ENCODE measurements around the gene SOS1.
A peak's percentile ranks its signal among the peaks of the same experiment; 100 is the strongest.
"Not testable (repeated sequence)": the region's sequence is repeated elsewhere in the genome, so short reads cannot be mapped to it uniquely, and the experiment has no call there.

The SOS1 gene

GRCh38 chr2:39099310-39099869, 21.5 kb downstream of the SOS1 start:
- no peak for DNase-seq

GRCh38 chr2:39095624-39096023, 25.2 kb downstream of the SOS1 start:
- DNase-seq, result no peak

GRCh38 chr2:39094717-39095363, 26.0 kb downstream of the SOS1 start:
- DNase-seq, result no peak

- DNase-seq, result no peak
Measured at GRCh38 chr2:39093218-39093898, 27.5 kb downstream of the SOS1 start.

- no peak for DNase-seq
Measured at GRCh38 chr2:39091543-39091942, 29.3 kb downstream of the SOS1 start.

GRCh38 chr2:39091063-39091462, 29.8 kb downstream of the SOS1 start:
- no peak for DNase-seq

GRCh38 chr2:39080152-39080551, 40.7 kb downstream of the SOS1 start:
- no peak for DNase-seq

GRCh38 chr2:39069890-39070465, 50.9 kb downstream of the SOS1 start:
- DNase-seq, result no peak

- no peak for DNase-seq
Measured at GRCh38 chr2:39069136-39069515, 51.7 kb downstream of the SOS1 start.

GRCh38 chr2:39068299-39069135, 52.3 kb downstream of the SOS1 start:
- no peak for DNase-seq

- DNase-seq, result no peak
Measured at GRCh38 chr2:39065616-39066015, 55.2 kb downstream of the SOS1 start.

GRCh38 chr2:39062320-39062719, 58.5 kb downstream of the SOS1 start:
- DNase-seq, result no peak

- no peak for DNase-seq
Measured at GRCh38 chr2:39061280-39061679, 59.6 kb downstream of the SOS1 start.

GRCh38 chr2:39059366-39059952, 61.4 kb downstream of the SOS1 start:
- peak in 1 of 2 donors; percentile 69 for DNase-seq

- DNase-seq, result no peak
Measured at GRCh38 chr2:39058101-39058500, 62.8 kb downstream of the SOS1 start.

- DNase-seq, result not testable (repeated sequence)
Measured at GRCh38 chr2:39052665-39053064, 68.2 kb downstream of the SOS1 start.

- no peak for DNase-seq
Measured at GRCh38 chr2:39050109-39050508, 70.7 kb downstream of the SOS1 start.

GRCh38 chr2:39039072-39039471, 81.8 kb downstream of the SOS1 start:
- no peak for DNase-seq

GRCh38 chr2:39033980-39034379, 86.9 kb downstream of the SOS1 start:
- DNase-seq, result no peak

GRCh38 chr2:39027421-39027820, 93.4 kb downstream of the SOS1 start:
- DNase-seq, result no peak

GRCh38 chr2:39024833-39025232, 96.0 kb downstream of the SOS1 start:
- DNase-seq, result no peak

GRCh38 chr2:39023649-39024048, 97.2 kb downstream of the SOS1 start:
- DNase-seq, result no peak

Measured in CD4-positive, alpha-beta T cell treated with Interleukin-1 beta for 1 hour (primary cell).